NCI-H69 (cell line): ENCODE data around the gene PCMTD2.
"Not testable (repeated sequence)": the region's sequence is repeated elsewhere in the genome, so short reads cannot be mapped to it uniquely, and the experiment has no call there.

ENCODE experiments used
- DNase-seq: peaks from one replicate; lab custom pipeline; 2025; lab: John Stamatoyannopoulos, UW

Gene PCMTD2

GRCh38 chr20:64286447-64287263, 31.1 kb downstream of the PCMTD2 start:
- peak; percentile 40 for DNase-seq

DNA sequence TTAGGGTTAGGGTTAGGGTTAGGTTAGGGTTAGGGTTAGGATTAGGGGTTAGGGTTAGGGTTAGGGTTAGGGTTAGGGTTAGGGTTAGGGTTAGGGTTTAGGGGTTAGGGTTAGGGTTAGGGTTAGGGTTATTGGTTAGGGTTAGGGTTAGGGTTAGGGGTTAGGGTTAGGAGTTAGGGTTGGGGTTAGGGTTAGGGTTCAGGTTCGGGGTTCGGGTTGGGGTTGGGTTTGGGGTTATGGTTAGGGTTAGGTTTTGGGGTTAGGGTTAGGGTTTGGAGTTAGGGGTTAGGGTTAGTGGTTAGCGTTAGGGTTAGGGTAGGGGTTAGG, 31.7 kb downstream of the PCMTD2 start:
- DNase-seq = not testable (repeated sequence)

DNA sequence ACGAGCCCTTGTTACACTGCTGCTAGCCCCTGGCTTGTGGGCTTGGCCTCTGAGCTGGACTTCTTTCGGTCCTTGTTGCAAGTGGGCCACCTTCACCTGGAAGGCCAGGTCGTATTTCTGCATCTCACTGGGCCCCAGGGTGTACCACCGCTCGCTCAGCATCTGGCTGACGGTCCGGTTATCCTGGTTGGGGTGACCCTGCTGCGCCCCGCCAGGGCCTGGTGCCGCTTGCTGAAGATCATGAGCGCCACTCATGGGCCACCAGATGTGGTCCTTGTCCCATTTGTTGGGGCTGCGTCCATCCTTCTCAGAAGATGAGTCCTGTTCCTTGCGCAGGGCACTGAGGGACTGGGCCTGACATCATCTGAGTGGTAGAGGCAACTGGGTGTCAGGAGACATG, 36.6 kb downstream of the PCMTD2 start:
- DNase-seq = not testable (repeated sequence)

DNA sequence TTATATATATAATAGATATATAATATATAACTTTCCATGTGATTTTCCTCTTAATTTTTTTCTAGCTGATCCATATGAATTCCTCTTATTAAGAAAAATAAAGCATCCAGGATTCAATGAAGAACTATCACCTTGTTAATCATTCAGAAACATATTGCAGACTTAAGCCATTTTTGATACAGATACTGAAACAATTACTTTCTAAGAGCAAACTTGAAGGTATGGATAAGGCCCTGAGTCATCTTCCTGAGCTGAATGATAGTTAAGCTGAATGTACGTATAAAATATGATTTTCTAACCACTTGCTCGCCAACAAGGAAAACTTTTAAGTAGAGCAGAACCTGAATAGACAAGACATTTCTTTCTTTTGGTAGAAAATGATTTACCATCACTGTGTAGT, 47.5 kb downstream of the PCMTD2 start:
- DNase-seq = not testable (repeated sequence)

GRCh38 chr20:64313761-64314160, 58.2 kb downstream of the PCMTD2 start:
- DNase-seq = not testable (repeated sequence)

DNA sequence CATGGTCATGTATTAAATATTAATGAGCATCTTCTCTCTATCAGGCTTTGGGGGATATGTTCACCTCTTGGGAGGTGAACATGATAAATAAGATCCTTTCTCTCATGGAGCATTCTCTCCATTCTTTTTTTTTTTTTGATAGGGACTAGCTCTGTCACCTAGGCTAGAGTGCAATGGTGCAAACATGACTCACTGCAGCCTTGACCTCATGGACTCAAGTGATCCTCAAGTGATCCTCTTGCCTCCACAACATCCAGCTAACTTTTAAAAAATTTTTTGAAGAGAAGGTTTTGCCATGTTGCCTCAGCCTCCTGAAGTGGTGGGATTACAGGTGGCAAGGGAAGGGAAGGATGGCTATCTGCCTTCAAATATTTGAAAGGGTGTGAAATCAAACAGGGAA, 59.8 kb downstream of the PCMTD2 start:
- not testable (repeated sequence) for DNase-seq

DNA sequence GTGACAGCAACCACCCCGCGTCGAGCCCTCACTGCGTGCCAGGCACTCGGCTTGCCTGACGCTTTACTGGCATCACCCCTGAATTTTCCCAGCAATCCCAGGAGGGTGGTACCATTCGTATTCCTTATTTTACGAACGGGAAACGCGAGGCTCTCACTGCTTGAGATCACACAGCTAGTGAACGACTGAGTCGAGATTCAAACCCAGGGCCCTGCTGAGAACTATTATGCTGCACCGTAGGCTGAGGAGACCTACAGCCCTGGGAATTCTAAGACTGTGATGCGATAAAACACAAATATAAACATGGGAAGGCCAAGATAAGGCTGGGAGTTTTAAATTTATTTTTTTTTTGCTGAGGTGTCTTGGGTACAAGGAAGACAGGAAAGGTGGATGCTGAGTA, 60.3 kb downstream of the PCMTD2 start:
- not testable (repeated sequence) for DNase-seq

- DNase-seq = peak; percentile 24
These were observed 61.0 kb downstream of the PCMTD2 start for GRCh38 chr20:64316415-64317083.

DNA sequence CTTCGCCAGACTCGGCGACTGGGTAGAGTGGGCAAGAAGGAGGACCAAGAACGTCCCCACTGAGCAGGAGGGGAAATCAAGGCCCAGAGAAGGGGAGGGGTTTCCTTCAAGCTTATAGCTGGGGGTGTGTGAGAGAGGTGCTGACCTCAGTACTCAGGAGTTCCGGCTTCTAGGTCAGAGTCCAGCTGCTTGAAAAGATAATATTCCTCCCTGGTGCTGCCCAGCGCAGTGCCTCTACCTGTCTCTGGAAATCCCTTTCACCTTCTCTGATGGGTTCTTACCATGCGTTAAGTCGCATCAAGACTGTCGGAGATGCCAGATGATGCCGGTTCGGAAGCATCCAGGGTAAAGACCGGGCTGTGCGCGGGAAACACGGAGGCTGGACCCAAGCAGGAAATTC, 61.8 kb downstream of the PCMTD2 start:
- DNase-seq = not testable (repeated sequence)

GRCh38 chr20:64318056-64318455, 62.5 kb downstream of the PCMTD2 start:
- DNase-seq = not testable (repeated sequence)

GRCh38 chr20:64322031-64322789, 66.7 kb downstream of the PCMTD2 start:
- not testable (repeated sequence) for DNase-seq
